Stimulated activated naive CD8-positive, alpha-beta T cell treated with anti-CD3 and anti-CD28 coated beads, Interleukin-15, amount 100 ng/mL, for 72 hours (primary cell): ENCODE results near the gene MAST4.

Source experiments
- ATAC-seq: fragments of 150-1000 bp; cut with Tn5 transposase; 2 replicates; pipeline ENCODE4 v1.10.0; 2021; ENCODE audit warnings: mild to moderate bottlenecking, moderate library complexity
- DNase-seq, 2 donors: peaks; one replicate each; pipeline ENCODE4 v3.0.0; 2021 to 2022
- H3K27ac Mint-ChIP-seq, 2 donors: one replicate each; pipeline ENCODE4 v1.8.0; 2022; ENCODE audit warnings: mild to moderate bottlenecking in 2 of 2, mixed read lengths in 2 of 2, moderate library complexity in 2 of 2
- H3K27me3 Mint-ChIP-seq: one replicate; pipeline ENCODE4 v1.8.0; 2022; ENCODE audit warnings: mixed read lengths
- H3K4me1 Mint-ChIP-seq: one replicate; pipeline ENCODE4 v1.8.0; 2022; ENCODE audit warnings: mild to moderate bottlenecking, mixed read lengths
- H3K4me3 Mint-ChIP-seq, 2 donors: one replicate each; pipeline ENCODE4 v1.8.0; 2022; ENCODE audit warnings: mild to moderate bottlenecking in 2 of 2, mixed read lengths in 2 of 2, moderate library complexity in 1 of 2
- H3K9me3 Mint-ChIP-seq, 2 donors: one replicate each; pipeline ENCODE4 v1.8.0; 2022; ENCODE audit warnings: mixed read lengths in 2 of 2

MAST4 gene

GRCh38 chr5:66620711-66621110 is 24.5 kb downstream of the MAST4 start:
- DNase-seq (no peak), ATAC-seq (no peak)
- H3K27me3 Mint-ChIP-seq = peaks cover 9% of the 10 kb centered on the region
- H3K9me3 Mint-ChIP-seq = no peaks in the 10 kb centered on the region
- H3K4me1 Mint-ChIP-seq = peaks cover 26% of the 10 kb centered on the region
- no peak overlapping the region for H3K4me3 Mint-ChIP-seq
- no peak overlapping the region for H3K27ac Mint-ChIP-seq

GRCh38 chr5:66621146-66621545 is 25.0 kb downstream of the MAST4 start:
- Mint-ChIP-seq H3K27ac (no peak overlapping the region), H3K27me3 (peaks cover 9% of the 10 kb centered on the region), H3K9me3 (no peaks in the 10 kb centered on the region), H3K4me3 (no peak overlapping the region), H3K4me1 (peaks cover 26% of the 10 kb centered on the region)
- DNase-seq = no peak
- no peak for ATAC-seq

- DNase-seq (no peak), ATAC-seq (no peak)
- peaks cover 9% of the 10 kb centered on the region for H3K27me3 Mint-ChIP-seq
- no peaks in the 10 kb centered on the region for H3K9me3 Mint-ChIP-seq
- no peak overlapping the region for H3K4me3 Mint-ChIP-seq
- H3K27ac Mint-ChIP-seq = no peak overlapping the region
- peaks cover 23% of the 10 kb centered on the region for H3K4me1 Mint-ChIP-seq
Measured at GRCh38 chr5:66621736-66622135, 25.5 kb downstream of the MAST4 start.

- Mint-ChIP-seq H3K4me3 (no peak overlapping the region), H3K27me3 (peaks cover 7% of the 10 kb centered on the region), H3K27ac (no peak overlapping the region), H3K9me3 (no peaks in the 10 kb centered on the region), H3K4me1 (no peaks in the 10 kb centered on the region)
- DNase-seq (no peak), ATAC-seq (no peak)
Measured at GRCh38 chr5:66628561-66628960, 32.4 kb downstream of the MAST4 start.

GRCh38 chr5:66629446-66629845 is 33.3 kb downstream of the MAST4 start:
- no peak overlapping the region for H3K4me3 Mint-ChIP-seq
- ATAC-seq = no peak
- H3K27ac Mint-ChIP-seq = no peak overlapping the region
- no peaks in the 10 kb centered on the region for H3K9me3 Mint-ChIP-seq
- peaks cover 7% of the 10 kb centered on the region for H3K27me3 Mint-ChIP-seq
- H3K4me1 Mint-ChIP-seq = no peaks in the 10 kb centered on the region
- no peak for DNase-seq

- no peak overlapping the region for H3K4me3 Mint-ChIP-seq
- ATAC-seq (no peak), DNase-seq (no peak)
- no peak overlapping the region for H3K27ac Mint-ChIP-seq
- H3K27me3 Mint-ChIP-seq = peaks cover 7% of the 10 kb centered on the region
- H3K4me1 Mint-ChIP-seq = no peaks in the 10 kb centered on the region
- no peaks in the 10 kb centered on the region for H3K9me3 Mint-ChIP-seq
Measured at GRCh38 chr5:66633754-66634153, 37.6 kb downstream of the MAST4 start.

- DNase-seq = no peak
- Mint-ChIP-seq H3K27ac (no peak overlapping the region), H3K27me3 (peaks cover 7% of the 10 kb centered on the region), H3K4me3 (no peak overlapping the region), H3K4me1 (no peaks in the 10 kb centered on the region), H3K9me3 (no peaks in the 10 kb centered on the region)
- ATAC-seq = no peak
Measured at GRCh38 chr5:66634601-66635000, 38.4 kb downstream of the MAST4 start.

GRCh38 chr5:66637994-66638393 is 41.8 kb downstream of the MAST4 start:
- Mint-ChIP-seq H3K4me3 (no peak overlapping the region), H3K27me3 (no peaks in the 10 kb centered on the region), H3K4me1 (no peaks in the 10 kb centered on the region), H3K27ac (no peak overlapping the region), H3K9me3 (no peaks in the 10 kb centered on the region)
- DNase-seq (no peak), ATAC-seq (no peak)

GRCh38 chr5:66639037-66639436 is 42.8 kb downstream of the MAST4 start:
- H3K4me1 Mint-ChIP-seq = no peaks in the 10 kb centered on the region
- no peaks in the 10 kb centered on the region for H3K27me3 Mint-ChIP-seq
- no peak overlapping the region for H3K27ac Mint-ChIP-seq
- ATAC-seq = no peak
- DNase-seq = no peak
- no peaks in the 10 kb centered on the region for H3K9me3 Mint-ChIP-seq
- no peak overlapping the region for H3K4me3 Mint-ChIP-seq

- DNase-seq (no peak), ATAC-seq (no peak)
- no peaks in the 10 kb centered on the region for H3K9me3 Mint-ChIP-seq
Measured at GRCh38 chr5:66642538-66642937, 46.3 kb downstream of the MAST4 start.

GRCh38 chr5:66643387-66643786 is 47.2 kb downstream of the MAST4 start:
- DNase-seq (no peak), ATAC-seq (no peak)
- H3K9me3 Mint-ChIP-seq = no peaks in the 10 kb centered on the region
- H3K4me1 Mint-ChIP-seq = no peaks in the 10 kb centered on the region
- no peak overlapping the region for H3K27ac Mint-ChIP-seq
- no peak overlapping the region for H3K4me3 Mint-ChIP-seq
- H3K27me3 Mint-ChIP-seq = peaks cover 7% of the 10 kb centered on the region

More at GRCh38 chr5:66642538-66642937, 46.3 kb downstream of the MAST4 start:
- Mint-ChIP-seq H3K27ac (no peak overlapping the region), H3K27me3 (peaks cover 7% of the 10 kb centered on the region), H3K4me3 (no peak overlapping the region), H3K4me1 (no peaks in the 10 kb centered on the region)

GRCh38 chr5:66644111-66644510 is 47.9 kb downstream of the MAST4 start:
- Mint-ChIP-seq H3K9me3 (no peaks in the 10 kb centered on the region), H3K4me3 (no peak overlapping the region), H3K27ac (no peak overlapping the region), H3K4me1 (no peaks in the 10 kb centered on the region), H3K27me3 (peaks cover 7% of the 10 kb centered on the region)
- DNase-seq (no peak), ATAC-seq (no peak)

- peaks cover 7% of the 10 kb centered on the region for H3K27me3 Mint-ChIP-seq
- H3K4me3 Mint-ChIP-seq = no peak overlapping the region
- H3K9me3 Mint-ChIP-seq = no peaks in the 10 kb centered on the region
- no peak for ATAC-seq
- no peak for DNase-seq
- H3K27ac Mint-ChIP-seq = peak overlapping the region in 1 of 2 donors; percentile 44
- H3K4me1 Mint-ChIP-seq = no peaks in the 10 kb centered on the region
Measured at GRCh38 chr5:66645039-66645438, 48.8 kb downstream of the MAST4 start.

GRCh38 chr5:66646570-66646969 is 50.4 kb downstream of the MAST4 start:
- no peak for ATAC-seq
- no peaks in the 10 kb centered on the region for H3K4me1 Mint-ChIP-seq
- H3K27ac Mint-ChIP-seq = no peak overlapping the region
- H3K27me3 Mint-ChIP-seq = peaks cover 7% of the 10 kb centered on the region
- no peak overlapping the region for H3K4me3 Mint-ChIP-seq
- DNase-seq = no peak
- no peaks in the 10 kb centered on the region for H3K9me3 Mint-ChIP-seq

GRCh38 chr5:66647146-66647856 is 51.1 kb downstream of the MAST4 start:
- H3K27me3 Mint-ChIP-seq = peaks cover 7% of the 10 kb centered on the region

GRCh38 chr5:66652818-66653217 is 56.6 kb downstream of the MAST4 start:
- H3K9me3 Mint-ChIP-seq = no peaks in the 10 kb centered on the region

More at GRCh38 chr5:66647146-66647856, 51.1 kb downstream of the MAST4 start:
- Mint-ChIP-seq H3K9me3 (no peaks in the 10 kb centered on the region), H3K4me1 (no peaks in the 10 kb centered on the region), H3K27ac (no peak overlapping the region), H3K4me3 (no peak overlapping the region)
- ATAC-seq (no peak), DNase-seq (no peak)

GRCh38 chr5:66653325-66653724 is 57.1 kb downstream of the MAST4 start:
- Mint-ChIP-seq H3K4me3 (no peak overlapping the region), H3K27me3 (peaks cover 9% of the 10 kb centered on the region), H3K9me3 (no peaks in the 10 kb centered on the region), H3K27ac (no peak overlapping the region), H3K4me1 (no peaks in the 10 kb centered on the region)
- DNase-seq (no peak), ATAC-seq (no peak)

More at GRCh38 chr5:66652818-66653217, 56.6 kb downstream of the MAST4 start:
- Mint-ChIP-seq H3K27ac (no peak overlapping the region), H3K4me3 (no peak overlapping the region), H3K4me1 (no peaks in the 10 kb centered on the region), H3K27me3 (peaks cover 9% of the 10 kb centered on the region)
- no peak for DNase-seq
- no peak for ATAC-seq
